Measurements from ENCODE around the gene DCP2.

DCP2 gene

DNA sequence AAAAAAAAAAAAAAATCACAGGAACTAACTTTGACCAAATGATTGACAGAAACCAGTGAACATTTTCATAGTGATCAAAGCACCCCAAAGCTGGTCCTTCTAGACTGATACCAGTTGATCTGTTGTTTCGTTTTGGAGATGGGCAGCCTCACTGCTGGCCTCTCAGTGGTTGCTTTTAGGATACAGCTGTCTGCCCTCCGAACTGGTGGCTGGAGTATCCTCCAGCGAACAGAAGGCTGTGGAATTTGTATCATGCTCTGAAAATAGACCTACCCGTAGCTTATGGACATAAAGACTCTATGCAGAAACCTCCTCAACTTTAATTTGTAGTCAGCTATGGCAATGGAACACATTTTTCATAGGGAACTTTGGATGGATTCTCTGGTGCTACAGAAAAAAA is 49.0 kb downstream of the DCP2 start:
- DNase-seq = no peak

- DNase-seq = no peak
These were observed 49.6 kb downstream of the DCP2 start for GRCh38 chr5:113026211-113026610.

- DNase-seq = no peak
These were observed 50.4 kb downstream of the DCP2 start for GRCh38 chr5:113027015-113027414.

DNA sequence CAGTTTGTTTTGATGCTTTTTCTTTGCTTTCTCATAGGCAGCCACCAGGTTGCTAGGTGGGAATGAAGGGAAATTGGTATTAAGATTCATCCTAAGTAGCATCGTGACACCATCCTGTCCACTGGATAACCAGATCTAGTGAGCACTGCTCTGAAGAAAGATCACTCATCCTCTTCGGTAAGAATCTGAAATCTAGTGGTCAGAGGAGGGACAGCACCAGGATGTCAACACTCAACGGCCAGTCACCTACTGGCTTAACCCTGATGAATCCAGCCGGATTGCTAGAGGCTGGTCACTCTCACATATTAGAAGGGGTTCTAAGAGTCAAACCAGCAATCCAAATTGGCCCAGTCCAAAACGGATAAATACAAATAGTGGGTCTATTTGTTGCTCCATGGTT is 50.8 kb downstream of the DCP2 start:
- no peak for DNase-seq

DNA sequence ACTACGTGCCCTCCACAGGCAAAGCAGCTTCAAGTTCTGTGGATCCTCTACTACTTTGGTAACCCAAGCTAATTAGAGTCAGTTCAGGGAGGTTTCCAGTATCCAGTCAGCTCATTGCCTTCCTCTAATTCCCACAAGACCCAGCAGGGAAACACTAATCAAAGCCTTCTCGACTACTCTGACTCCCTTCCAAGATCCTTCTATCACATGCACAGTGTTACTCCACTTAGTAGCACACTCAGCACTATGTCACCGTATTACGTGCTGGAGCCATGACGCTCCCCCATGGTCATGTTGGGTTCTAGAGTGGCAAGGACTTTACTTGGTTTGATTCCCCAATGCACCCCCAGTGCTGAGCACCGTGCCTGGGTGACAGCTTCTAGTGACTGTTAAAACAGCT is 53.0 kb downstream of the DCP2 start:
- DNase-seq = no peak

- no peak for DNase-seq
These were observed 54.5 kb downstream of the DCP2 start for GRCh38 chr5:113031104-113031503.

DNA sequence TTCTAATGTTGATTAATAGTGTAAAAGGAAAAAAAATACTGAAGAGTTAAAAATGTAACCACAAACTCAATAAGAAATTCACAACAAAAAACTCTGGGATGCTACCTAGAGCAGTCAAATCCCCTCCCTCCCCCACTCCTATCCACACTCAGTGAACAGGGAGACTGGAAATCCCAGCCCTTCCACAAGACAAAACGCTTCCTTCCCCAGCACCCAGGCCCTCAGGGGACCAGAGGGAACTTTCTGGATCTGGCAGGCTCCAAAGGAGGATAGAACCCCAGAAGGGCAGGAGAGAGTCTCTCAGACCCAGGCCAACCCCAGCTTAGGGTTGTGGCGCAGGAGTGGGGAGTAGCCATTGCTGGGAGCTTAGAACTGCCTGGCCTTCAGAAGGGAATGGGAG is 55.0 kb downstream of the DCP2 start:
- no peak for DNase-seq

- no peak for DNase-seq
These were observed 57.7 kb downstream of the DCP2 start for GRCh38 chr5:113034182-113034773.

DNA sequence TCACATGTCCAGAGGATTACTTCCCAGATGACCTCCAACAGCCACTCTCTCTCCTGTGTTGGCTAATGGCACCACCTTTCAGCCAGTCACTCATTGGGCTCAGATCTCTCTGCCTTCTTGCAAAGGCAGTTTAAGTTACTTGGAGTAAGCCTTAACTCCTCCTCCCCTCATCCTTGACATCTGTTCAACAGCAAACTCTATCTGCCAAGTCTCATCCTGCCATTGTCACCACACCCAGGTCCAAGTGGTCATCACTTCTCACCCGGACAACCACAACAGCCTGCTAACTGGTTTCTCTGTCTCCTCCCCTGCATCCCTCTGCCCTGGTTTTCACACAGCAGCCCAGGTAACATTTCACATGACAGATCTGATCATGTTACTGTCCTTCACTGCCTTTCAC is 58.5 kb downstream of the DCP2 start:
- DNase-seq = no peak

DNA sequence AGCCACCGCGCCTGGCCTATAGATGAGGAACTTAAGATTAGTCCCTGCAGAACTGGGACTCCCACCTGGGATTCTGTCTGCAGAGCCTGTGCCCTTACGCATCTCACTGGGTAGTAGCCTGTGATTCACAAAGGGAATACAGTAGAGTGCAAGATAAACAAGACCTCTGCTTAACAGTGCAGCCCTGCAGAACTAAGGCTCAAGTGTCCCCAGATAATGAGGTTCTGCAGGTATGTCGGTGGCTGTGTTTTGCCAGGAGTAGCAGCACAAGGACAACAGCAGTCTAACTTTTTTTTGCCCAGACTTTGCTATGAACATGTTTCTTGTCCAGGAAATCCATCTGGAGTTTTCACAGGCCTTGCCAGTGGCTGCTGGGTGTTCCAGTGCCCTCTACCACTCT is 59.7 kb downstream of the DCP2 start:
- DNase-seq = no peak

DNA sequence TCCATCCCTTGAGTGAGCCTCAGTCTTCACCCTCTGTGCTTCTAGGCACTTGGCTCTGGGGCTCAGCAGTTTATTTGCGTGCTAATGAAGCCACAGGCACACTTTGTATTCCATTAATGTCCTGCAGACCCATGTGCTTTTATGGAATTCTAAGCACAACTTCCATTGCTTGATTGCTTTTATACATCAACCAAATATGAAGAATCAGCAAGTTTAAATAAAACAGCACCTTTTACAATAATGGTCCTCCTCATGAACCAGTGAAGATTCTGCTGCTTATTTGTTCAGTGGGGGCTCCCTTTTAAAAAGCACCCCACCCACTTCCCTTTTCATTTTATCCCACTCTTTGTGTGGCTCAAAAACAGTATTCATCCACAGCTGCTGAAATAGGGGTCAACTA is 60.2 kb downstream of the DCP2 start:
- no peak for DNase-seq

- DNase-seq = no peak
These were observed 61.5 kb downstream of the DCP2 start for GRCh38 chr5:113038136-113038535.

GRCh38 chr5:113038714-113039113 is 62.1 kb downstream of the DCP2 start:
- no peak for DNase-seq

DNA sequence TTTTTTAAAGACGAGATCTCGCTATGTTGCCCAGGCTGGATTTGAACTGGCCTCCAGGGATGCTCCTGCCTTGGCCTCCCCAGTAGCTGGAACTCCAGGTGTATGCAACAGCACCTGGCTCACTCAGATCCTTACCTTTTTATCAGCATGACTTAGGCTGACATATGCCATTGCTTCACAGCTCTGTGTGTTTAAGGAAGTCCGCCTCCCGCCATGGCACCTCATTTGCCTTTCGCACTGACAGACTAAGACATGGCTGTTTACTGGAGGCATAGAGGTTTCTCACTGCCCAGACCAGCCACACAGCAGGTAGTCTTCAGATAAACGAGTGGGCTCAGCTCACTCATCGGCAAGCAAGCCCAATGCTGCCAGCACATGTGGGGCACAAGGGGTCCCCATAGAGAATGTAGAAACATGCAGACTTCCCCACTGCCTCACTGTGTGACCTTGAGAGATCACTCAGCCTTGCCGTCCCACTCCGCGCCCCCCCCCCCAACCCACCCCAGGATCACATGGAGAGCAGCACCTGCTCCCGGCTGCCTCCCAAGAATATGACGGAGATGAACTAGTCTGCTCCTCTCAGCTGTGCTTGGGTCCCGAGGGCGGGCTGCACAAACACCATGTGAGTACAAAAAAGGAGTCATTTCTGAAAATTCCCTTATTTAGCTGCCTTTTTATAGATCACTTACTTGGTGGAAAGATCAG is 62.8 kb downstream of the DCP2 start:
- no peak for DNase-seq

DNA sequence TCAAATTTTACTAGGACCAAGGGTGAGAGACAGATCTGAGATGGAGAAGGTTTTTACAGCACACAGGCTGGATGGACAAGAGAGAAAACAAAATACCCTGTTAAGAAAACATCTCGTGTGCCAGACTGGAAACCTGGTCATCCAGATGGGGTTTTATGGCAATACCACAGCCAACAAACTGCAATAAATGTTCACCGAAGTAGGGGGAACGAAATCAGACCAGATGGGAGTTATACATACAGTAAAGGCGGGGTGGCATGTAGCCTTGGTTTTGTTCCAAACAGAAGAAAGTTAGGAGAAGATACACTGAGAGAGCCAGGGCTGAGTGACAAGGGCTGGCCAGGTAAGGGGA is 63.3 kb downstream of the DCP2 start:
- no peak for DNase-seq

DNA sequence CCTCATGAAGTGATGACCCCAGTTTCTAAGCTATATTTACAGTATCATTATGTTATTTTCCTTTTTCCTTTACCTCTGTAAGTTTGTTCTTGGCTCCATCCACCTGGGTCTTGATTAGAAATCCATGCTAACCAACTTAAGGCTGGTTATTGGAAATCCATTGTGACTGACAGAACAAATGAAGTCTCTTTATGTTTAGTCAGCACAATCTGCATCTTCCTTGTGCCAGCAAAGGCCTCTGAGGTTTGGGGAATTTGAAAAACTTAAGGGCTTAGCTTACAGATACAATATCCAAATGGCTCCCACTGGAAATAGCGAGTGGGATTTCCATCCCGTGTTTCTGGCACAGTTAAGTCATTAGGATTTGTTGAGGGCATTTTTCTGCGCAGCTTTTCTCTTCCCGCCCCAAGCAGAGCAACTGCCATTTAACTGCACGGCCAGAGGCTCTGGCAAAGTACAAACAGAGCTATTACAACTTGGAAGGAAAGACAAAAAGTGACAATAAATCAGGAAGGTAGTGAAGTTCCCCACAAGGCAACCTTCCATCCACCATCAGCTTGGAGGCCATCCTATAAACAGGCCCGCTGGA is 64.2 kb downstream of the DCP2 start:
- DNase-seq = no peak

- peak; percentile 65 for DNase-seq
These were observed 66.1 kb downstream of the DCP2 start for GRCh38 chr5:113042491-113043243.

DNA sequence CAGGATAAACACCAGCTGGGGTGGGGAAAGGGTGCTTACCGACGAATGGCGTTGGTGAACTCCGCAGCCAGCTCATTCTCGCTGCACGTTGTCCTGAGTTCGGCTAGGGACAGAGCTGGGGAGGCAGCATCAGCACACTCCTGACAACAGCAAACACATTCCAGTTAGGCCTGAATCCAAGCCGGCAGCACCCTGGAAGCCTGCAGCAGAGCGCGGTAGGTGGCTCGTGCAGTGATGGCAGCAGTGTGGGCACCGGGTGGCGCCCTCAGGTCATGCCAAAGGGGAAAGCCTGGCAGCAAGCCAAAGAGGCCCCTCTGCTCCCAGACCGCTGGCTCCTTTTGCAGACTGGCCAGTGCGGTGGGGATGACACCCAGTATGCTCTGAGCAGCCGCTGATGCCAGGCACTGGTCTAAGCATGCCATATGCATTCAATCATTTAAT is 66.9 kb downstream of the DCP2 start:
- DNase-seq = peak; percentile 17

GRCh38 chr5:113044776-113045465 is 68.3 kb downstream of the DCP2 start:
- DNase-seq = no peak

- peak; percentile 56 for DNase-seq
These were observed 70.6 kb downstream of the DCP2 start for GRCh38 chr5:113047234-113047633.

GRCh38 chr5:113047733-113048652 is 71.4 kb downstream of the DCP2 start:
- no peak for DNase-seq

DNA sequence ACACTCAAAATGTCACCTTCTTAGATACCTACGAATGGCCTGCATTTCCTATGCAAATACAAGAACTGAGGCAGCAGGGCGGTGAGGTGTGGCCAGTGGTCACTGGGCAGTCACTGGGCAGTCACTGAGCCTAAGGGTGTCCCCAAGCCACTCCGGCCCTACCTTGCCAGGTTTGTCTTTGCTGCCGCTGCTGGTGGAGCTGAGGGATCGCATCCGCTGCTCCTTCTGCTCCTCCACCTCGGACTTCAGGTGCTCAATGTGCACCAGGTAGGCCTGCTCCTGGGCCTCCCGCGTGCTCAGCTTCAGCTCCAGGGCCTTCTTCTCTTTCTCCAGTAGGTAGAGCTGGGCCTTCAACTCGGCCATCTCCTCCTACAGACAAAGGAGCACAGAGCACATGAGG is 72.3 kb downstream of the DCP2 start:
- no peak for DNase-seq

Data from hematopoietic multipotent progenitor cell treated with erythropoietin and hydrocortisone succinate and interleukin-3 and kit ligand, for 8 days (in vitro differentiated cells).